GM12878 (cell line): Measurements from ENCODE around the gene DUS1L. TPM values are rescaled to one million over a fixed set of nuclear protein-coding genes. Genes with fewer than 3 reads are reported as not detected.

ENCODE experiments used
- CBFB ChIP-seq: IDR thresholded peaks from 2 replicates; pipeline ENCODE4 v1.6.1; 2016; ENCODE audit warnings: antibody characterized with exemption, low read depth
- CTCF ChIP-seq, 3 experiments: IDR thresholded peaks in 2 of 3; conservative IDR thresholded peaks in 1 of 3; 2 replicates each; pipeline ENCODE4 v1.5.1; 2011; ENCODE audit warnings: low read depth in 3 of 3, low read length in 3 of 3, mild to moderate bottlenecking in 3 of 3, control low read depth in 2 of 3, moderate library complexity in 2 of 3, inconsistent platforms in 1 of 3, mixed read lengths in 1 of 3; ENCODE audit not compliant: control insufficient read depth in 2 of 3, insufficient read depth in 1 of 3; ENCODE audit errors: extremely low read depth in 1 of 3
- EP300 ChIP-seq, 2 experiments: fragments of 150-350 bp in 1 of 2; IDR thresholded peaks; 2 replicates each; pipeline ENCODE4 v1.6.1; 2011 to 2012; ENCODE audit warnings: low read depth in 2 of 2, low read length in 2 of 2, borderline replicate concordance in 1 of 2, improper control_type of control experiment in 1 of 2, inconsistent platforms in 1 of 2; ENCODE audit not compliant: control insufficient read depth in 1 of 2
- HCFC1 ChIP-seq: fragments of 150-350 bp; IDR thresholded peaks from 2 replicates; pipeline ENCODE4 v1.6.1; 2014; ENCODE audit warnings: low read length
- IRF4 ChIP-seq: IDR thresholded peaks from 2 replicates; pipeline ENCODE4 v1.6.1; 2011; ENCODE audit warnings: low read depth, low read length
- STAT1 ChIP-seq: fragments of 450-650 bp; conservative IDR thresholded peaks from 2 replicates; pipeline ENCODE4 v1.6.1; 2014; ENCODE audit warnings: antibody characterized with exemption, mild to moderate bottlenecking
- polyA plus RNA-seq, 11 experiments: library from polyadenylated mRNA; depleted of rRNA in 4 of 11; unstranded in 6 of 11; stranded (reverse) in 5 of 11; fragments of >200 nt; fragmentation: Nextera tagmentation in 4 of 11; fragmentation: Illumina TruSeq in 1 of 11; extraction: Ambion mirVana in 4 of 11; extraction: Trizol in 1 of 11; gene quantifications; 1 replicate in 1 of 11; 2 replicates in 10 of 11; pipeline versions ENCODE4 v1.2.1 to v1.2.3, GENCODE V29; 2011 to 2016; ENCODE audit warnings: inconsistent platforms in 2 of 11, missing spikeins in 2 of 11, low read depth in 1 of 11
- total RNA-seq, 4 experiments: library from RNA; depleted of rRNA in 3 of 4; stranded (reverse); fragments of >200 nt in 3 of 4; fragmentation: Illumina TruSeq in 1 of 4; extraction: Trizol in 1 of 4; gene quantifications; 2 replicates each; pipeline versions ENCODE4 v1.2.1 to v1.2.3, GENCODE V29; 2013 to 2021
- TF ChIP-seq, protein P1 (sequence below): IDR thresholded peaks from 2 replicates; pipeline ENCODE4 v1.6.1; 2012; ENCODE audit warnings: improper control_type of control experiment, low read depth, low read length; ENCODE audit not compliant: insufficient replicate concordance

The DUS1L gene
- total and polyA plus RNA-seq, 10 of the 15 experiments (the other 5 are each of a cell fraction or from before 2014, with no cell fraction given): 6.1 to 157 (median 44.5) TPM

DNA sequence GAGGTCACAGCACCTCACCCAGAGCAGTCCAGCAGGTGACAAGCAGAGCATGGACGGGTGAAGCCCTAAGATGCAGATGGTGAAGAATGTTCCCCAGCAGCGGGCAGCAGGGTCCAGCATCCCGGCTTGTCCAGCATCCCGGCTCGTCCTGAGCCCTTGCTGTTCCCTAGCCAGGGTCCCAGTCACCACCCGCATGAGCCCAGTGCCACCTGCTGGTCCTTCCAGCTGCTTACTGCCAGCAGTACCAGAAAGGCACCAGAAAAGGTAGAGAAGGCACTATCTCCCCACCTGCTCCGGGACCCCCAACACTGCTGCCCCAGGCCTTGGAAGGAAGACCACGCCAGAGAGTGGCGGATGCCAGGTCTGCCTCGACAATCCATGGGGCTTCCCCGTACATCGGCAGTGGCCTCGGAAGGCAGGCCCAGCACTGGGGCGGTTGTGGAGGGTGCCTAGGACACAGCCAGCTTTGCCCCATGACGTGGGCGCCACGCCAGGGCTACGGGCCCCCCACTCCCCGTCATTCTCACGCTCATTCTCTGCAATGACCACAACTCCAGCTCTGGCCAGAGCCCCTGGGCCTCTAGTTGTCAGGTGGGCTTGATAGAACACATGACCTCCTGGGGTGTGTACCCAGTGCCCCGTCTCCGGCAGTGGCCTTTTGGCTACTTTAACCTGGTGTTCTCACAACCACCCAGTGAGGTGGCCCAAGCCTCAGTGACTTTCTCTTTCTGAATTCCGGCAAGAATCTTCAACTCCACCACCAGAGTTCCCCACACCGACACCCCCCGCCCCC, 44.3 kb downstream of the DUS1L start (continued):
- TF ChIP-seq CTCF (IDR thresholded peaks at IDR 0.05 in 2 of 3, conservative IDR thresholded peaks at IDR 0.05 in 1 of 3; ENCODE audit: control insufficient read depth in 2 of 3, extremely low read depth in 1 of 3, insufficient read depth in 1 of 3, low read depth in 3 of 3, low read length in 3 of 3) (peak; percentile 71 to 87 (median 86)), CBFB (no peak), EP300 (IDR thresholded peaks at IDR 0.05; ENCODE audit: borderline replicate concordance in 1 of 2, control insufficient read depth in 1 of 2, low read depth in 2 of 2, low read length in 2 of 2) (no peak), STAT1 (no peak), IRF4 (no peak), HCFC1 (no peak)
- TF ChIP-seq, protein P1, sequence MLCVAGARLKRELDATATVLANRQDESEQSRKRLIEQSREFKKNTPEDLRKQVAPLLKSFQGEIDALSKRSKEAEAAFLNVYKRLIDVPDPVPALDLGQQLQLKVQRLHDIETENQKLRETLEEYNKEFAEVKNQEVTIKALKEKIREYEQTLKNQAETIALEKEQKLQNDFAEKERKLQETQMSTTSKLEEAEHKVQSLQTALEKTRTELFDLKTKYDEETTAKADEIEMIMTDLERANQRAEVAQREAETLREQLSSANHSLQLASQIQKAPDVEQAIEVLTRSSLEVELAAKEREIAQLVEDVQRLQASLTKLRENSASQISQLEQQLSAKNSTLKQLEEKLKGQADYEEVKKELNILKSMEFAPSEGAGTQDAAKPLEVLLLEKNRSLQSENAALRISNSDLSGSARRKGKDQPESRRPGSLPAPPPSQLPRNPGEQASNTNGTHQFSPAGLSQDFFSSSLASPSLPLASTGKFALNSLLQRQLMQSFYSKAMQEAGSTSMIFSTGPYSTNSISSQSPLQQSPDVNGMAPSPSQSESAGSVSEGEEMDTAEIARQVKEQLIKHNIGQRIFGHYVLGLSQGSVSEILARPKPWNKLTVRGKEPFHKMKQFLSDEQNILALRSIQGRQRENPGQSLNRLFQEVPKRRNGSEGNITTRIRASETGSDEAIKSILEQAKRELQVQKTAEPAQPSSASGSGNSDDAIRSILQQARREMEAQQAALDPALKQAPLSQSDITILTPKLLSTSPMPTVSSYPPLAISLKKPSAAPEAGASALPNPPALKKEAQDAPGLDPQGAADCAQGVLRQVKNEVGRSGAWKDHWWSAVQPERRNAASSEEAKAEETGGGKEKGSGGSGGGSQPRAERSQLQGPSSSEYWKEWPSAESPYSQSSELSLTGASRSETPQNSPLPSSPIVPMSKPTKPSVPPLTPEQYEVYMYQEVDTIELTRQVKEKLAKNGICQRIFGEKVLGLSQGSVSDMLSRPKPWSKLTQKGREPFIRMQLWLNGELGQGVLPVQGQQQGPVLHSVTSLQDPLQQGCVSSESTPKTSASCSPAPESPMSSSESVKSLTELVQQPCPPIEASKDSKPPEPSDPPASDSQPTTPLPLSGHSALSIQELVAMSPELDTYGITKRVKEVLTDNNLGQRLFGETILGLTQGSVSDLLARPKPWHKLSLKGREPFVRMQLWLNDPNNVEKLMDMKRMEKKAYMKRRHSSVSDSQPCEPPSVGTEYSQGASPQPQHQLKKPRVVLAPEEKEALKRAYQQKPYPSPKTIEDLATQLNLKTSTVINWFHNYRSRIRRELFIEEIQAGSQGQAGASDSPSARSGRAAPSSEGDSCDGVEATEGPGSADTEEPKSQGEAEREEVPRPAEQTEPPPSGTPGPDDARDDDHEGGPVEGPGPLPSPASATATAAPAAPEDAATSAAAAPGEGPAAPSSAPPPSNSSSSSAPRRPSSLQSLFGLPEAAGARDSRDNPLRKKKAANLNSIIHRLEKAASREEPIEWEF: no peak
- TF ChIP-seq, all 136 proteins: peak for 8
